HEK293 (cell line): Measurements from ENCODE around the gene PDZK1IP1.

Experiments
- CTCF ChIA-PET: fragments of 350-600 bp; formaldehyde crosslinking; extraction: SDS; loops from one replicate; lab custom pipeline; 2021; ENCODE audit warnings: antibody characterized with exemption; lab: Yijun Ruan, JAX
- POLR2A ChIA-PET: fragments of 300-600 bp; formaldehyde crosslinking; extraction: SDS; loops from one replicate; lab custom pipeline; 2020; ENCODE audit warnings: antibody characterized with exemption, inconsistent platforms; lab: Yijun Ruan, JAX
- H3K27ac ChIP-seq: fragments of 200-500 bp; sonication (Bioruptor generic); 2 replicates; pipeline ENCODE4 v1.5.1; 2014; ENCODE audit warnings: low read depth, low read length, control low read depth, inconsistent platforms; ENCODE audit errors: extremely low read depth
- H3K36me3 ChIP-seq, 2 experiments: fragments of 200-500 bp in 1 of 2; sonication (Bioruptor generic) in 1 of 2; 1 replicate in 1 of 2; 2 replicates in 1 of 2; pipeline ENCODE4 v1.5.1; 2014 to 2017; ENCODE audit warnings: inconsistent platforms in 2 of 2, low read length in 2 of 2; ENCODE audit not compliant: control insufficient read depth in 2 of 2, insufficient read depth in 1 of 2
- H3K4me1 ChIP-seq: fragments of 200-500 bp; sonication (Bioruptor generic); 2 replicates; pipeline ENCODE4 v1.5.1; 2014; ENCODE audit warnings: mild to moderate bottlenecking, low read length, inconsistent platforms; ENCODE audit not compliant: control insufficient read depth, insufficient read depth
- H3K4me3 ChIP-seq: 2 replicates; pipeline ENCODE4 v1.5.1; 2011; ENCODE audit warnings: low read depth, mild to moderate bottlenecking, control low read depth, low read length, moderate library complexity
- H3K9me3 ChIP-seq: fragments of 200-500 bp; sonication (Bioruptor generic); 2 replicates; pipeline ENCODE4 v1.5.1; 2014; ENCODE audit warnings: low read depth, low read length, inconsistent platforms; ENCODE audit not compliant: control insufficient read depth, insufficient read depth
- GLI4 ChIP-seq: fragments of 450-650 bp; formaldehyde crosslinking; IDR thresholded peaks from 2 replicates; pipeline ENCODE4 v1.5.1; 2016; ENCODE audit warnings: missing biosample characterization, missing genetic modification characterization
- KLF17 ChIP-seq: fragments of 450-650 bp; formaldehyde crosslinking; IDR thresholded peaks from 2 replicates; pipeline ENCODE4 v1.5.1; 2016; ENCODE audit warnings: missing biosample characterization, missing genetic modification characterization
- MZF1 ChIP-seq: fragments of 450-650 bp; formaldehyde crosslinking; IDR thresholded peaks from 2 replicates; pipeline ENCODE4 v1.5.1; 2017; ENCODE audit warnings: missing biosample characterization, missing genetic modification characterization, borderline replicate concordance
- PRDM1 ChIP-seq: fragments of 450-650 bp; formaldehyde crosslinking; IDR thresholded peaks from 2 replicates; pipeline ENCODE4; 2016; ENCODE audit warnings: missing biosample characterization, missing genetic modification characterization
- SETDB1 ChIP-seq: IDR thresholded peaks from one replicate; pipeline ENCODE4 v1.6.1; 2017; ENCODE audit warnings: mild to moderate bottlenecking, low read length, moderate library complexity, mixed read lengths; ENCODE audit not compliant: insufficient read length
- ZBTB10 ChIP-seq: fragments of 450-650 bp; formaldehyde crosslinking; IDR thresholded peaks from 2 replicates; pipeline ENCODE4 v1.5.1; 2016; ENCODE audit warnings: missing biosample characterization, missing genetic modification characterization
- ZNF140 ChIP-seq: fragments of 450-650 bp; formaldehyde crosslinking; IDR thresholded peaks from 2 replicates; pipeline ENCODE4 v1.5.1; 2016; ENCODE audit warnings: missing biosample characterization, missing genetic modification characterization
- ZNF174 ChIP-seq: fragments of 450-650 bp; formaldehyde crosslinking; IDR thresholded peaks from 2 replicates; pipeline ENCODE4 v1.5.0; 2017; ENCODE audit warnings: missing biosample characterization, mild to moderate bottlenecking, missing genetic modification characterization
- ZNF37A ChIP-seq: fragments of 450-650 bp; IDR thresholded peaks from 2 replicates; pipeline ENCODE4 v1.5.1; 2018; ENCODE audit warnings: missing biosample characterization, missing genetic modification characterization
- ZNF426 ChIP-seq: fragments of 450-650 bp; formaldehyde crosslinking; IDR thresholded peaks from 2 replicates; pipeline ENCODE4 v1.5.1; 2017; ENCODE audit warnings: missing biosample characterization, missing genetic modification characterization, mild to moderate bottlenecking, inconsistent platforms, moderate library complexity
- ZNF501 ChIP-seq: fragments of 450-650 bp; formaldehyde crosslinking; IDR thresholded peaks from 2 replicates; pipeline ENCODE4 v1.5.1; 2016; ENCODE audit warnings: missing biosample characterization, missing genetic modification characterization
- ZNF518A ChIP-seq: fragments of 450-650 bp; formaldehyde crosslinking; conservative IDR thresholded peaks from 2 replicates; pipeline ENCODE4 v1.5.1; 2016; ENCODE audit warnings: low read depth, missing biosample characterization, missing genetic modification characterization
- ZNF701 ChIP-seq: fragments of 450-650 bp; formaldehyde crosslinking; IDR thresholded peaks from 2 replicates; pipeline ENCODE4 v1.5.1; 2016; ENCODE audit warnings: missing biosample characterization, missing genetic modification characterization
- ZNF837 ChIP-seq: fragments of 450-650 bp; formaldehyde crosslinking; IDR thresholded peaks from 2 replicates; pipeline ENCODE4 v1.5.1; 2016; ENCODE audit warnings: missing biosample characterization, missing genetic modification characterization
- ZSCAN16 ChIP-seq: fragments of 450-650 bp; formaldehyde crosslinking; IDR thresholded peaks from 2 replicates; pipeline ENCODE4 v1.5.1; 2016; ENCODE audit warnings: missing biosample characterization, missing genetic modification characterization

The PDZK1IP1 gene

GRCh38 chr1:47172782-47173181, 17.1 kb downstream of the PDZK1IP1 start (continued):
- TF ChIP-seq ZNF518A, result no peak
- TF ChIP-seq MZF1, result no peak
- TF ChIP-seq ZNF174 (tag by site-specific recombination), result no peak
- no peak for TF ChIP-seq KLF17
- no peak for TF ChIP-seq ZNF837 (tag by site-specific recombination)
- no peak for TF ChIP-seq ZNF140 (tag by site-specific recombination)
- no peak for TF ChIP-seq GLI4 (tag by site-specific recombination)
- no peak for TF ChIP-seq ZSCAN16 (tag by site-specific recombination)
- no peak for TF ChIP-seq ZNF501 (tag by site-specific recombination)
- no peak for TF ChIP-seq ZNF701

GRCh38 chr1:47164552-47164951, 25.3 kb downstream of the PDZK1IP1 start:
- H3K4me1 ChIP-seq, result no peaks in the 10 kb centered on the region
- no peak overlapping the region for H3K4me3 ChIP-seq
- TF ChIP-seq ZBTB10 (tag by site-specific recombination) (no peak), PRDM1 (peak; percentile 42; the same call in 1 of the 2 replicates)
- no peak overlapping the region for H3K27ac ChIP-seq
- no peaks in the 10 kb centered on the region for H3K36me3 ChIP-seq
- ChIA-PET CTCF (interaction anchor here (0.6 kb wide), 1 partner anchor 10 kb away, joined by 4 read pairs; no protein-coding TSS in a partner anchor), POLR2A (no interaction called here)
- H3K9me3 ChIP-seq, result no peaks in the 10 kb centered on the region

GRCh38 chr1:47161298-47162040, 28.4 kb downstream of the PDZK1IP1 start:
- no peaks in the 10 kb centered on the region for H3K4me1 ChIP-seq
- TF ChIP-seq ZNF426 (tag by site-specific recombination) (0 out of 2 replicates have a peak, but pooled peaks have one; percentile 5), ZNF37A (no peak), SETDB1 (no peak)
- H3K4me3 ChIP-seq, result no peak overlapping the region
- ChIA-PET CTCF (no interaction called here), POLR2A (no interaction called here)
- no peaks in the 10 kb centered on the region for H3K36me3 ChIP-seq
- no peaks in the 10 kb centered on the region for H3K9me3 ChIP-seq
- H3K27ac ChIP-seq, result no peak overlapping the region
